Ishikawa (cell line): Measurements from ENCODE around the gene LINC00632.

Experiments used
- CEBPB ChIP-seq: IDR thresholded peaks from 2 replicates; pipeline ENCODE4 v1.6.1; 2012
- CREB1 ChIP-seq: IDR thresholded peaks from 2 replicates; pipeline ENCODE4 v1.6.1; 2012; ENCODE audit warnings: low read depth
- EGR1 ChIP-seq: IDR thresholded peaks from 2 replicates; pipeline ENCODE4 v1.6.1; 2012
- EP300 ChIP-seq: IDR thresholded peaks from 2 replicates; pipeline ENCODE4 v1.6.1; 2012; ENCODE audit warnings: borderline replicate concordance
- FOXM1 ChIP-seq: IDR thresholded peaks from 2 replicates; pipeline ENCODE4 v1.6.1; 2012; ENCODE audit warnings: low read depth, borderline replicate concordance
- NFIC ChIP-seq: IDR thresholded peaks from 2 replicates; pipeline ENCODE4 v1.6.1; 2012
- RAD21 ChIP-seq: IDR thresholded peaks from 2 replicates; pipeline ENCODE4 v1.6.1; 2012; ENCODE audit warnings: low read depth
- TAF1 ChIP-seq: IDR thresholded peaks from 2 replicates; pipeline ENCODE4 v1.6.1; 2012; ENCODE audit warnings: low read depth, mild to moderate bottlenecking
- TCF12 ChIP-seq: IDR thresholded peaks from 2 replicates; pipeline ENCODE4 v1.6.1; 2012; ENCODE audit warnings: low read depth
- TEAD4 ChIP-seq: IDR thresholded peaks from 2 replicates; pipeline ENCODE4 v1.6.1; 2012
- YY1 ChIP-seq: IDR thresholded peaks from 2 replicates; pipeline ENCODE4 v1.6.1; 2012; ENCODE audit warnings: low read depth
- ZBTB7A ChIP-seq: IDR thresholded peaks from 2 replicates; pipeline ENCODE4 v1.6.1; 2012; ENCODE audit warnings: low read depth
- TF ChIP-seq, protein P1 (sequence below): IDR thresholded peaks from 2 replicates; pipeline ENCODE4 v1.6.1; 2012; ENCODE audit warnings: low read depth, mild to moderate bottlenecking
- TF ChIP-seq, protein P2 (sequence below): IDR thresholded peaks from 2 replicates; pipeline ENCODE4 v1.6.1; 2012
- TF ChIP-seq, protein P3 (sequence below): IDR thresholded peaks from 2 replicates; pipeline ENCODE4 v1.6.1; 2012

LINC00632 gene

DNA sequence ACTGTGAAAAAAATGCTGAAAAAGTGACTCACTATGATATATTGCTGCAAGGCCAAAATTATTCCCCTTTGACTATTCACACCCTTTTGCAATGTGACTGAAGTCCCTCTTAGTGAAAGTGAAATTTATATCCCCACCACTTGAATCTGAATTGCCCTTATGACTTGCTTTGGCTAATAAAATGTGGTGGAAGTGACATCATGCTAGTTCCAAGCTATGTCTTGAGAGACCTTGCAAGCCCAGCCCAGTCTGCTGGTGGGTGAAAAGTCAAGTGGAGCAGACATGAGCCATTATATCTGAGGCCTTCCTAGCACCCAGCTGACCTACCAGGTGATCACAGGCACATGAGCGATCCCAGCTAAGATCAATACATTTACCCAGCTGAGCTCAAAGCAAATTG, 94.7 kb downstream of the LINC00632 start:
- TF ChIP-seq RAD21: no peak
- TF ChIP-seq FOXM1: no peak
- TF ChIP-seq NFIC: no peak
- TF ChIP-seq TCF12: no peak
- TF ChIP-seq, protein P1, sequence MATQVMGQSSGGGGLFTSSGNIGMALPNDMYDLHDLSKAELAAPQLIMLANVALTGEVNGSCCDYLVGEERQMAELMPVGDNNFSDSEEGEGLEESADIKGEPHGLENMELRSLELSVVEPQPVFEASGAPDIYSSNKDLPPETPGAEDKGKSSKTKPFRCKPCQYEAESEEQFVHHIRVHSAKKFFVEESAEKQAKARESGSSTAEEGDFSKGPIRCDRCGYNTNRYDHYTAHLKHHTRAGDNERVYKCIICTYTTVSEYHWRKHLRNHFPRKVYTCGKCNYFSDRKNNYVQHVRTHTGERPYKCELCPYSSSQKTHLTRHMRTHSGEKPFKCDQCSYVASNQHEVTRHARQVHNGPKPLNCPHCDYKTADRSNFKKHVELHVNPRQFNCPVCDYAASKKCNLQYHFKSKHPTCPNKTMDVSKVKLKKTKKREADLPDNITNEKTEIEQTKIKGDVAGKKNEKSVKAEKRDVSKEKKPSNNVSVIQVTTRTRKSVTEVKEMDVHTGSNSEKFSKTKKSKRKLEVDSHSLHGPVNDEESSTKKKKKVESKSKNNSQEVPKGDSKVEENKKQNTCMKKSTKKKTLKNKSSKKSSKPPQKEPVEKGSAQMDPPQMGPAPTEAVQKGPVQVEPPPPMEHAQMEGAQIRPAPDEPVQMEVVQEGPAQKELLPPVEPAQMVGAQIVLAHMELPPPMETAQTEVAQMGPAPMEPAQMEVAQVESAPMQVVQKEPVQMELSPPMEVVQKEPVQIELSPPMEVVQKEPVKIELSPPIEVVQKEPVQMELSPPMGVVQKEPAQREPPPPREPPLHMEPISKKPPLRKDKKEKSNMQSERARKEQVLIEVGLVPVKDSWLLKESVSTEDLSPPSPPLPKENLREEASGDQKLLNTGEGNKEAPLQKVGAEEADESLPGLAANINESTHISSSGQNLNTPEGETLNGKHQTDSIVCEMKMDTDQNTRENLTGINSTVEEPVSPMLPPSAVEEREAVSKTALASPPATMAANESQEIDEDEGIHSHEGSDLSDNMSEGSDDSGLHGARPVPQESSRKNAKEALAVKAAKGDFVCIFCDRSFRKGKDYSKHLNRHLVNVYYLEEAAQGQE: no peak
- no peak for TF ChIP-seq CREB1
- TF ChIP-seq EP300: no peak
- no peak for TF ChIP-seq TEAD4
- TF ChIP-seq TAF1: no peak
- TF ChIP-seq, protein P2, sequence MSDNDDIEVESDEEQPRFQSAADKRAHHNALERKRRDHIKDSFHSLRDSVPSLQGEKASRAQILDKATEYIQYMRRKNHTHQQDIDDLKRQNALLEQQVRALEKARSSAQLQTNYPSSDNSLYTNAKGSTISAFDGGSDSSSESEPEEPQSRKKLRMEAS: no peak
- TF ChIP-seq YY1: no peak
- TF ChIP-seq EGR1: no peak
- TF ChIP-seq ZBTB7A: no peak
- TF ChIP-seq, protein P3, sequence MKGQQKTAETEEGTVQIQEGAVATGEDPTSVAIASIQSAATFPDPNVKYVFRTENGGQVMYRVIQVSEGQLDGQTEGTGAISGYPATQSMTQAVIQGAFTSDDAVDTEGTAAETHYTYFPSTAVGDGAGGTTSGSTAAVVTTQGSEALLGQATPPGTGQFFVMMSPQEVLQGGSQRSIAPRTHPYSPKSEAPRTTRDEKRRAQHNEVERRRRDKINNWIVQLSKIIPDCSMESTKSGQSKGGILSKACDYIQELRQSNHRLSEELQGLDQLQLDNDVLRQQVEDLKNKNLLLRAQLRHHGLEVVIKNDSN: no peak
- TF ChIP-seq CEBPB: no peak

DNA sequence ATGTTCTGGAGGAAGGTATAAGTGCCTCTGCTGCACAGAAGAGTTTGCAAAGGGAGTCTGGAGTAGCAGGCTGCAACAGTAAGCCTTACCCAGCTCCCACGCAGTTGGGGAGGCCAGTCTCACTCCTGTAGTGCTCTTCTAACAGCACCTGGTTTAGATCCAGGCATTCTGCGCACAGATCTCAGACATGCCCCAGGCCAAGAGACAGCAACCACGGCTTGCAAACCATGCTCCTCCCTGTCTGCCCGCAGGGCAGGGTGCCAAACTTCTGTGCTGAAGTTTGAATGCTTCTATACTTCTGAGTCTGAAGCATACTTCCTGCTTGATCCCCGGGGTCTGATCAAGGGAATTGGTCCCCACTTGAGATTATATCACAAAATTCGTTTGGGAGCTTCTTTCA, 106.3 kb downstream of the LINC00632 start:
- no peak for TF ChIP-seq EP300
- TF ChIP-seq FOXM1: no peak
- TF ChIP-seq RAD21: no peak

DNA sequence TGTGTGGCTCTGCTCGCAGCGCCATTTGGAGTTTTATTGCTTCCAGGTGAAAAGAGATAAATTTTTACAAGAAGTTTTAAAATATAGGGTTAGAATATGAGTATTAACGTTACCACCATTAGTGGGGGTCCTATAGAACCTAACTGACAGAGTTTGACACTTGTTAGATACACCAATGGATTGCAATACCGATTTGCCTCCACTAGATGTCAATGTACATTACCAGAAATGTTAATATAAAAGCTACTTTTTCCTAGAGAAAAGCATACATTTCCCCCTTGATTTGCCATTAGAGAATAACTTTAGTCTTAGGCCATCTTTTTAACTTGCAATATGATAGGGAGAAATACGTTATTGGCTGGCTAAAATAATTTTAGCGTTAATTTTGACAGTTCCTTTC, 108.4 kb downstream of the LINC00632 start:
- peak; percentile 32; the same call in 1 of the 2 replicates for TF ChIP-seq RAD21
- TF ChIP-seq, protein P3: no peak

DNA sequence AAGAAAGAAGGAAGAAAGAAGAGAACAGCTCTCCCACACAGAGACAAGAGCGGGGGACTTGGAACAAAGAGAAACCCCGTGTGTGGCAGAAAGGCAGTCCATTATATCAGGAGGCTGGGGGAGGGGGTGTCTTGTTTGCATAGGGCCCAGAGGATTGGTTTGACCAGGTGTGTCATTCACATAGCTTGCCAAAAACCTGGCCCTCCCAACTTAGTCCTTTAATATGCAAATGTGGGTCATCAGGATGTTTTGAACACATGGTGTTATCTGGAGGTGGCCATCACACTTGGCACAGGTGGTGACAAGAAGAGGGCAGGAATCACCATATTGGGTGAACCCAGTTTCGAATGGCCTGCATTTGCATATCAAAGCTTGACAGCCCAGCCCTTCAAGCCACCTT, 111.7 kb downstream of the LINC00632 start:
- TF ChIP-seq TCF12 (no peak), YY1 (no peak), EP300 (no peak), CEBPB (no peak)
- TF ChIP-seq, protein P2: no peak

DNA sequence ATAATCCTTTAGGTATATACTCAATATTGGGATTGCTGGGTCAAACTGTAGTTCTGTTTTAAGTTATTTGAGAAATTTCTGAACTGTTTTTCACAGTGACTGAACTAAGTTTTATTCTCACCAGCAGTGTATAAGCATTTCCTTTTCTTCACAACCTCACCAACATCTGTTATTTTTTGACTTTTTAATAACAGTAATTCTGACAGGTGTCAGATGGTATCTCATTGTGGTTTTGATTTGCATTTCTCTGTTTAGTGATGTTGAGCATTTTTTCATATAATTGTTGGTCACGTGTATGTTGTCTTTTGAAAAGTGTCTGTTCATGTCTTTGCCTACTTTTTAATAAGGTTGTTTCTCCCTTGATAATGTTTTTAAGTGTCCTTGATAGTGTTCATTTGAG, 112.6 kb downstream of the LINC00632 start:
- TF ChIP-seq CEBPB (no peak), TAF1 (no peak), FOXM1 (no peak), NFIC (no peak), ZBTB7A (no peak), EGR1 (no peak), EP300 (no peak), CREB1 (no peak), TCF12 (no peak), TEAD4 (no peak), RAD21 (no peak), YY1 (no peak)
- TF ChIP-seq, protein P3: no peak
- TF ChIP-seq, protein P2: no peak
- TF ChIP-seq, protein P1: no peak

DNA sequence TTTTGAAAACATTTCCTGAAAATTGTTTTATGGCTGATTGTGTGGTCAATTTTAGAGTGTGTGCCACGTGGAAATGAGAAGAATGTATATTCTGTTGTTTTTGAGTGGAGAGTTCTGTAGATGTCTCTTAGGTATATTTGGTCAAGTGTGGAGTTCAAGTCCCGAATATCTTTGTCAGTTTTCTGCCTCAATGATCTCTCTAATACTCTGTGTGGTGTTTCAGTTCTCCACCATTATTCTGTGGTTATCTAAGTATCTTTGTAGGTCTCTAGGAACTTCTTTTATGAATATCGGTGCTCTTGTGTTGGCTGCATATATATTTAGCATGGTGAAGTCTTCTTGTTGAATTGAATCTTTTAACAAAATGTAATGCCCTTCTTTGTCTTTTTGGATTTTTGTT, 113.3 kb downstream of the LINC00632 start:
- no peak for TF ChIP-seq EGR1
- TF ChIP-seq CEBPB: no peak
- TF ChIP-seq FOXM1: no peak
- TF ChIP-seq, protein P2: no peak
- no peak for TF ChIP-seq ZBTB7A
- TF ChIP-seq, protein P1: no peak
- TF ChIP-seq TAF1: no peak
- no peak for TF ChIP-seq CREB1
- no peak for TF ChIP-seq YY1
- no peak for TF ChIP-seq TCF12
- no peak for TF ChIP-seq EP300
- TF ChIP-seq NFIC: no peak
- TF ChIP-seq TEAD4: no peak
- no peak for TF ChIP-seq RAD21
- TF ChIP-seq, protein P3: no peak
